ENCODE measurements around the gene CFAP299. TPM values are rescaled to one million over a fixed set of nuclear protein-coding genes. Genes with fewer than 3 reads are reported as not detected.
"Not testable (repeated sequence)": the region's sequence is repeated elsewhere in the genome, so short reads cannot be mapped to it uniquely, and the experiment has no call there.

CFAP299 gene
- total RNA-seq, 1 donor from 2014 or later, result not detected

DNA sequence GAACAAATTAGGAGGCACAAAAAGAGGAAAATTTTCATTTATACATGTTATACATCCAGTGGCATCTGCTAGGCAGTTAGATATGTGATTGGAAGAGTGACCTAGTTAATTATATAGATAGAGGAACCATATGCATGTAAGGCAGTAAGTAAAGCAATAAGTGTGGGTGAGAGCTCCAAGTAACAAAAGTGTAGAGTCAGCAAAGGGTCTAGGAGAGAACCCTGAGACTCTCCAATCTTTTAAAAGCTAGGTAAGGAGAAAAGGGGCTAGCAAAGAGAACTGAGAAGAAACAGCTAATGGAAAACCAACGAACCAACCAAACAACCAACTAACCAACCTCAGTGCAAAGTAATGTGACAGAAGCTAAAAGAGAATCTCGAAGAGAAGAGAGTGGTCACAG lies 3.8 kb upstream of the CFAP299 start:
- intact Hi-C loops (cut with micrococcal nuclease), result loop anchor here (10.0 kb wide), 1 partner anchor 1377 kb away; no protein-coding TSS in a partner anchor

DNA sequence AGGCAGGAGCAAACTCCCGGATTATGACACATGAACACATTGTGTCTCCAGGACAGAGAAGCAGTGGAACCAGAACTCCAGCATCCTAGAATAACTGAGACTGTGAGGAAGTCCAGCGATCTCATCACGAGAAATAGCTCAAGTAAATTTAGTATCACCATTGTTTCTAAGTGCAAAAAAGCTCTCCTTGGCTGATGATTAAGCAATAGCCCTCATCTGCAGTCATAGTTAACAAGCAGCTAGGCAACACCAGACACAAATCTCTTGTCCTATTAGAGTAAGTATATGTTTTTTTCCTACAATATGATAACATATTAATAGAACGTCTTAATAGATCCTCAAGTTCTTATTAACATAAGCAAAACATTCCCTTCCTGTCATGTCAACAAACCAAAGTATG lies 2.4 kb upstream of the CFAP299 start:
- intact Hi-C loops (cut with micrococcal nuclease), result loop anchor here (10.0 kb wide), 1 partner anchor 1378 kb away; no protein-coding TSS in a partner anchor

- intact Hi-C loops (cut with micrococcal nuclease), result loop anchor here (10.0 kb wide), 1 partner anchor 1380 kb away; no protein-coding TSS in a partner anchor
Observed at GRCh38 chr4:80334568-80334967, 962 bp upstream of the CFAP299 start.

DNA sequence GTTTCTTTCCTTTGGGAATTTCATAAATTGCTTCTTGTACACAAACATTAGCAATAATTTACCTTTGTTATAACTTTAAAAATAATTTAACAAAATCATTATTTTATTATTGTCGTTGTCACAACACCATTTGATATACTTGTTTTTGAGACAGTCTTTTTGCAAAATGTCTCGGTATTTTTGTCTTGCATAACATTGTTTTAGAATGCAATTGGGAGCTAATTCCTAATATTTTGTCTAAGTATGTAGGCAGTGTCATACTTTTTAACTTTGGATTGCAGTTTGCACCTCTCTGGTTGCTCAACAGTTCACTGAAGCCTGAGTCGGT lies 340 bp upstream of the CFAP299 start:
- intact Hi-C loops (cut with micrococcal nuclease), result loop anchor here (10.0 kb wide), 1 partner anchor 1380 kb away; no protein-coding TSS in a partner anchor

GRCh38 chr4:80336582-80336981 lies 1.1 kb downstream of the CFAP299 start:
- intact Hi-C loops (cut with micrococcal nuclease), result loop anchor here (10.0 kb wide), 1 partner anchor 1382 kb away; no protein-coding TSS in a partner anchor

DNA sequence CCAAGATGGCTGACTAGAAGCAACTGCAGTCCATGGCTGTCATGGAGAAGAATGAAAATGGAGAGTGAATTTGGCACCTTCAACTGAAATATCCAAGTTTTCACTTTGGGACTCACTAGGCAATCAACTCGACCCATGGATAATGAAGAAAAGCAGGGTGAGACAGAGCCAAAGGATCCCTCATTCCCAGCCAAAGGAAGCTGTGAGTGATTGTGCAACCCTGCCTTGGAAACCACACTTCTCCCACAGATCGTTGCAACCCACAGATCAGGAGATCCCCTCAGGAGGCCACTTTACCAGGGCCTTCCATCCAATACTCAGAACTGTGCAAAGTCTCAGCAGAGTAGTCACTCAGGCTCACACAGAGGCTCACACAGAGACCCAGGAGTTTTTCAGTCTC lies 4.5 kb downstream of the CFAP299 start:
- intact Hi-C loops (cut with micrococcal nuclease), result no loop called here

- intact Hi-C loops (cut with micrococcal nuclease), result not testable (repeated sequence)
Observed at GRCh38 chr4:80342684-80343083, 7.2 kb downstream of the CFAP299 start.

GRCh38 chr4:80343887-80344286 lies 8.4 kb downstream of the CFAP299 start:
- intact Hi-C loops (cut with micrococcal nuclease), result no loop called here

- intact Hi-C loops (cut with micrococcal nuclease), result loop anchor here (5.0 to 10.0 kb wide), 3 partner anchors 235 to 1408 kb away; no protein-coding TSS in a partner anchor
Observed at GRCh38 chr4:80360084-80360483, 24.6 kb downstream of the CFAP299 start.

DNA sequence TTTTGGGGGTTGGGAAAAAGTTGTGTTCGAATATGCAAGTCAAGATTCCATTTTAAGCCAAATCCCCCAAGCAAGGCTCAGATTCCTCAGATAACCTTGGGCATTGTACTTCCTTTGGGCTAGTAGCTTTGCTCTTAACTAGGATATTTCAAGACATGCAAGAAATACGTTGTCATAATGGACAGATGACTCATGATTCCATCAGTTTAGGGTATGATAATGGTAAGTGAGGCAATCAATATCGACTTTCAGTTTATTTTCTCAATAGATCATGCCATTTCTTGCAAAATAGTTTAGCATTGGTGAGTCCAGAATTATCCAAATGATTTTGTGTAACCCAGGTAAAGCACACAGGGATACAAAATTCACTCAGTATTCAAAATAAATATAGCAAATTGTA lies 25.4 kb downstream of the CFAP299 start:
- intact Hi-C loops (cut with micrococcal nuclease), result loop anchor here (5.0 to 10.0 kb wide), 3 partner anchors 234 to 1409 kb away; no protein-coding TSS in a partner anchor

DNA sequence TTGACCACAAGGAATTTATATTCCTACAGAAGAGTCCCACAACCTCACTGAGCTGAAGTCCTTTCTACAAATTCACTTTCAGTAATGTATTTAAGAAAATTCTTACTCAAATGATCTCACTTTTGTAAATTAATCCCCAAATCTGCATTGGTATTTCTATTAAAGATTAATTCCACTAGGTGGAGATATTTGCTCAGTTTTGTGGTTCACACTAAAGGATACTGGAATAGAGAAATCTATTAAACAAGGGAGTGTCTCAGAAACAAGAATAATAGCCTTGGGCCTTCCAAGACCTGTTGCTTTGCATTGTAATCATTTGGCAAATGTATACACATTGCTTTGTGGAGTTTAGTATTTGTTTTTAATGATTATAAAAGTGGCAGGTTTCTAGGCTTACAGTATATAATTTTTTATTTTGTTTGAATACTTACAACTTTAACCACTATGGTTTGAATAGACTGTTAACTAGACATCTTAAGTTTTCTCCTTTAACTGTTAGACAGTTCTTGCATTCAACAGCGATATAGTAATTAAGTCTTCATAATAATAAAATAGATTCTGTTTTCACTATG lies 25.9 kb downstream of the CFAP299 start:
- intact Hi-C loops (cut with micrococcal nuclease), result loop anchor here (5.0 to 10.0 kb wide), 3 partner anchors 233 to 1409 kb away; no protein-coding TSS in a partner anchor

DNA sequence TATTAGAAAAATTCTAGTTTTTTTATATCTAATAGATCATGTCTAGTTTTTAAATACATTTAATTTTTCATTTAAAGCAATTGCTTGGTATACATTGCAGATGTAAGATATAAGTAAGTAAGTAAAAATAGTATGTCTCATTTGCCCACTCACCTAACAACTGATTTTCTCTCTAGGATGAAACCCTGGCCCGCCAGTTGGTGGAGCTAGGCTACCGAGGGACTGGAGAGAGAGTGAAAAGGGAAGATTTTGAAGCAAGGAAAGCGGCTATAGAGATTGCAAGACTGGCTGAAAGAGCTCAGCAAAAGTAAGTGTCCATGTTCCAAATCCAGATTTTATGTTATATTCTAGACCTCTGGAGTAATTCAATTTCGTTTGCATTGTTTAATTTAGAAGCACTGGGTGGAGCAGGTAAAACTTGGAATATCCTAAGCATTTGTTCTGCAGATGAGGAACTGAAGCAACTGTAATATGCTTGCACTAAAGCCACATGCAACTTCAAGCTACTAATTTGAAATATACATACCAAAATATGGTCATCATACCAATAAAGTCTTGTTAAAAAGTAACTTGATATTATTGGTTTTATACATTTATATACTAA lies 27.1 kb downstream of the CFAP299 start:
- intact Hi-C loops (cut with micrococcal nuclease), result loop anchor here (1.0 to 10.0 kb wide), 7 partner anchors 232 to 1410 kb away; no protein-coding TSS in a partner anchor

GRCh38 chr4:80365928-80366327 lies 30.4 kb downstream of the CFAP299 start:
- intact Hi-C loops (cut with micrococcal nuclease), result loop anchor here (1.0 to 10.0 kb wide), 7 partner anchors 229 to 985 kb away; no protein-coding TSS in a partner anchor

GRCh38 chr4:80367737-80368136 lies 32.2 kb downstream of the CFAP299 start:
- intact Hi-C loops (cut with micrococcal nuclease), result loop anchor here (5.0 to 10.0 kb wide), 3 partner anchors 227 to 430 kb away; no protein-coding TSS in a partner anchor

DNA sequence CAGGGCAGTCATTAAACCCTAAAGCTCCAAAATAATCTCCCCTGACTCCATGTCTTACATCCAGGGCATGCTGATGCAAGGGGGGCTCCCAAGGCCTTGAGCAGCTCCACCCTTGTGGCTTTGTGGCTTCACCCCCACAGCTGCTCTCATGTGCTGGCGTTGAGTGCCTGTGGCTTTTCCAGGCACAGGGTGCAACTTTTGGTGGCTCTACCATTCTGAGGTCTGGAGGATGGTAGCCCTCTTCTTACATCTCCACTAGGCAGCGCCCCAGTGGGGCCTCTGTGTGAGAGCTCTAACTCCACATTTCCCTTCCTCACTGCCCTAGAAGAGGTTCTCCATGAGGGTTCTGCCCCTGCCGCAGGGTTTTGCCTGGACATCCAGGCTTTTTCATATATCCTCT lies 35.1 kb downstream of the CFAP299 start:
- intact Hi-C loops (cut with micrococcal nuclease), result no loop called here

DNA sequence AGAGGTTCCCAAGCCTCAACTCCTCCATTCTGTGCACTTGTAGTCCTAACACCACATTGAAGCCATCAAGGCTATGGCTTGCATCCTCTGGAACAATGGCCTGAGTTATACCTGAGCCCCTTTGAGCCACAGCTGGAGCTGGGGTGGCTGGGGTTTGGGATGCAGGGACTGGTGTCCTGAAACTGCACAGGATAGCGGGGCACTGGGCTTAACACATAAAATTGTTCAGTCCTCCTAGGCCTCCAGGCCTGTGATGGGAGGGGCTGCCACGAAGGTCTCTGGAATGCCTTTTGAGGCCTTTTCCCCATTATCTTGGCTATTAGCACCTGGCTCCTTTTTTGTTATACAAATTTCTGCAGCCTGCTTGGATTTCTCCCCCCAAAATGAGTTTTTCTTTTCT lies 35.5 kb downstream of the CFAP299 start:
- intact Hi-C loops (cut with micrococcal nuclease), result no loop called here

GRCh38 chr4:80374180-80374579 lies 38.6 kb downstream of the CFAP299 start:
- intact Hi-C loops (cut with micrococcal nuclease), result no loop called here

GRCh38 chr4:80382090-80382832 lies 46.7 kb downstream of the CFAP299 start:
- intact Hi-C loops (cut with micrococcal nuclease), result no loop called here

- intact Hi-C loops (cut with micrococcal nuclease), result no loop called here
Observed at GRCh38 chr4:80385397-80386280, 50.1 kb downstream of the CFAP299 start.

- intact Hi-C loops (cut with micrococcal nuclease), result no loop called here
Observed at GRCh38 chr4:80386281-80386886, 50.9 kb downstream of the CFAP299 start.

Measured in T-helper 1 cell treated with Interleukin-12 subunit alpha and Interleukin-12 subunit beta and Interleukin-4 antibody, amounts not matched to agents 30 ng/mL and 1 ng/mL, for 36 hours (primary cell).